Measurements from ENCODE around the gene ZNF462. TPM values are rescaled to one million over a fixed set of nuclear protein-coding genes. Genes with fewer than 3 reads are reported as not detected.

The ZNF462 gene
- total RNA-seq, 1 donor from 2014 or later, result 154 TPM

GRCh38 chr9:106867286-106867685 is 4.3 kb downstream of the ZNF462 start:
- Mint-ChIP-seq H3K9me3 (no peaks in the 10 kb centered on the region), H3K27me3 (ENCODE audit: low read depth) (no peaks in the 10 kb centered on the region), H3K4me1 (peaks cover 68% of the 10 kb centered on the region), H3K4me3 (no peak overlapping the region), H3K36me3 (no peaks in the 10 kb centered on the region), H3K27ac (no peak overlapping the region)
- TF ChIP-seq CTCF (IDR thresholded peaks at IDR 0.05; ENCODE audit: unreplicated experiment), result no peak
- DNase-seq (ENCODE audit: low spot score in 2 of 2, unreplicated experiment in 2 of 2), result no peak

- H3K27ac Mint-ChIP-seq, result peak overlapping the region; percentile 1
- no peaks in the 10 kb centered on the region for H3K9me3 Mint-ChIP-seq
Measured at GRCh38 chr9:106868087-106868486, 5.1 kb downstream of the ZNF462 start.

GRCh38 chr9:106868565-106868964 is 5.6 kb downstream of the ZNF462 start:
- DNase-seq (ENCODE audit: low spot score in 2 of 2, unreplicated experiment in 2 of 2), result no peak
- Mint-ChIP-seq H3K9me3 (no peaks in the 10 kb centered on the region), H3K4me1 (peaks cover 65% of the 10 kb centered on the region), H3K27me3 (ENCODE audit: low read depth) (no peaks in the 10 kb centered on the region), H3K36me3 (no peaks in the 10 kb centered on the region), H3K4me3 (no peak overlapping the region), H3K27ac (no peak overlapping the region)
- TF ChIP-seq CTCF (IDR thresholded peaks at IDR 0.05; ENCODE audit: unreplicated experiment), result no peak

More at GRCh38 chr9:106868087-106868486, 5.1 kb downstream of the ZNF462 start:
- Mint-ChIP-seq H3K36me3 (no peaks in the 10 kb centered on the region), H3K4me3 (no peak overlapping the region), H3K27me3 (ENCODE audit: low read depth) (no peaks in the 10 kb centered on the region), H3K4me1 (peaks cover 65% of the 10 kb centered on the region)
- TF ChIP-seq CTCF (IDR thresholded peaks at IDR 0.05; ENCODE audit: unreplicated experiment), result no peak
- DNase-seq (ENCODE audit: low spot score in 2 of 2, unreplicated experiment in 2 of 2), result no peak

- Mint-ChIP-seq H3K4me1 (peaks cover 65% of the 10 kb centered on the region), H3K4me3 (no peak overlapping the region), H3K36me3 (no peaks in the 10 kb centered on the region), H3K27ac (peak overlapping the region; percentile 8), H3K9me3 (no peaks in the 10 kb centered on the region), H3K27me3 (ENCODE audit: low read depth) (no peaks in the 10 kb centered on the region)
- no peak for TF ChIP-seq CTCF (IDR thresholded peaks at IDR 0.05; ENCODE audit: unreplicated experiment)
- no peak for DNase-seq (ENCODE audit: low spot score in 2 of 2, unreplicated experiment in 2 of 2)
Measured at GRCh38 chr9:106869028-106869427, 6.1 kb downstream of the ZNF462 start.

GRCh38 chr9:106869458-106869857 is 6.5 kb downstream of the ZNF462 start:
- TF ChIP-seq CTCF (IDR thresholded peaks at IDR 0.05; ENCODE audit: unreplicated experiment), result no peak
- peaks cover 64% of the 10 kb centered on the region for H3K4me1 Mint-ChIP-seq
- no peak for DNase-seq (ENCODE audit: low spot score in 2 of 2, unreplicated experiment in 2 of 2)

GRCh38 chr9:106872641-106873040 is 9.7 kb downstream of the ZNF462 start:
- Mint-ChIP-seq H3K4me1 (peaks cover 37% of the 10 kb centered on the region), H3K27me3 (ENCODE audit: low read depth) (no peaks in the 10 kb centered on the region), H3K36me3 (no peaks in the 10 kb centered on the region), H3K4me3 (no peak overlapping the region), H3K9me3 (no peaks in the 10 kb centered on the region), H3K27ac (no peak overlapping the region)
- DNase-seq (ENCODE audit: low spot score in 2 of 2, unreplicated experiment in 2 of 2), result no peak
- no peak for TF ChIP-seq CTCF (IDR thresholded peaks at IDR 0.05; ENCODE audit: unreplicated experiment)

More at GRCh38 chr9:106869458-106869857, 6.5 kb downstream of the ZNF462 start:
- Mint-ChIP-seq H3K27me3 (ENCODE audit: low read depth) (no peaks in the 10 kb centered on the region), H3K27ac (peak overlapping the region; percentile 8), H3K9me3 (no peaks in the 10 kb centered on the region), H3K4me3 (no peak overlapping the region), H3K36me3 (no peaks in the 10 kb centered on the region)
